Measurements from ENCODE around the gene POLK.
"Not testable (repeated sequence)": the region's sequence is repeated elsewhere in the genome, so short reads cannot be mapped to it uniquely, and the experiment has no call there.

DNA sequence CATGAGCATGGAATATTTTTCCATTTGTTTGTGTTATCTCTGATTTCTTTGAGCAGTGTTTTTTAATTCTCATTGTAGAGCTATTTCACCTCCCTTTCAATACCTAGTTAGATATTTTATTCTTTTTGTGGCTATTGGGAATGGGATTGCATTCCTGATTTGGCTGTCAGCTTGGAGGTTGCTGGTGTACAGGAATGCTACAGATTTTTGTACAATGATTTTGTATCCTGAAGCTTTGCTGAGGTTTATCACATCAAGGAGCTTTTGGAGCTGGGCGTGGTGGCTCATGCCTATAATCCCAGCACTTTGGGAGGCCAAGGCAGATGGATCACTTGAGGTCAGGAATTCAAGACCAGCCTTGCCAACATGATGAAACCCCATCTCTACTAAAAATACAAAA is 22.0 kb downstream of the POLK start:
- TF ChIP-seq, protein P1, sequence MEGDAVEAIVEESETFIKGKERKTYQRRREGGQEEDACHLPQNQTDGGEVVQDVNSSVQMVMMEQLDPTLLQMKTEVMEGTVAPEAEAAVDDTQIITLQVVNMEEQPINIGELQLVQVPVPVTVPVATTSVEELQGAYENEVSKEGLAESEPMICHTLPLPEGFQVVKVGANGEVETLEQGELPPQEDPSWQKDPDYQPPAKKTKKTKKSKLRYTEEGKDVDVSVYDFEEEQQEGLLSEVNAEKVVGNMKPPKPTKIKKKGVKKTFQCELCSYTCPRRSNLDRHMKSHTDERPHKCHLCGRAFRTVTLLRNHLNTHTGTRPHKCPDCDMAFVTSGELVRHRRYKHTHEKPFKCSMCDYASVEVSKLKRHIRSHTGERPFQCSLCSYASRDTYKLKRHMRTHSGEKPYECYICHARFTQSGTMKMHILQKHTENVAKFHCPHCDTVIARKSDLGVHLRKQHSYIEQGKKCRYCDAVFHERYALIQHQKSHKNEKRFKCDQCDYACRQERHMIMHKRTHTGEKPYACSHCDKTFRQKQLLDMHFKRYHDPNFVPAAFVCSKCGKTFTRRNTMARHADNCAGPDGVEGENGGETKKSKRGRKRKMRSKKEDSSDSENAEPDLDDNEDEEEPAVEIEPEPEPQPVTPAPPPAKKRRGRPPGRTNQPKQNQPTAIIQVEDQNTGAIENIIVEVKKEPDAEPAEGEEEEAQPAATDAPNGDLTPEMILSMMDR (conservative IDR thresholded peaks at IDR 0.05; ENCODE audit: low read depth, low read length): not testable (repeated sequence)
- TF ChIP-seq POLR2A (IDR thresholded peaks at IDR 0.05; ENCODE audit: low read depth, low read length); FOS (IDR thresholded peaks at IDR 0.05; ENCODE audit: low read depth, low read length); MAFK (IDR thresholded peaks at IDR 0.05; ENCODE audit: low read depth, low read length); RAD21 (IDR thresholded peaks at IDR 0.05; ENCODE audit: low read length); SMC3 (IDR thresholded peaks at IDR 0.05; ENCODE audit: low read depth, low read length); MAZ (IDR thresholded peaks at IDR 0.05; ENCODE audit: borderline replicate concordance, low read depth, low read length); MXI1 (IDR thresholded peaks at IDR 0.05; ENCODE audit: borderline replicate concordance, low read depth, low read length); BHLHE40 (IDR thresholded peaks at IDR 0.05; ENCODE audit: low read depth, low read length); CEBPB (IDR thresholded peaks at IDR 0.05; ENCODE audit: low read depth, low read length); RFX5 (IDR thresholded peaks at IDR 0.05; ENCODE audit: low read depth, low read length); NFE2L2 (IDR thresholded peaks at IDR 0.05; ENCODE audit: low read depth, low read length): not testable (repeated sequence)
- TF ChIP-seq, protein P2, sequence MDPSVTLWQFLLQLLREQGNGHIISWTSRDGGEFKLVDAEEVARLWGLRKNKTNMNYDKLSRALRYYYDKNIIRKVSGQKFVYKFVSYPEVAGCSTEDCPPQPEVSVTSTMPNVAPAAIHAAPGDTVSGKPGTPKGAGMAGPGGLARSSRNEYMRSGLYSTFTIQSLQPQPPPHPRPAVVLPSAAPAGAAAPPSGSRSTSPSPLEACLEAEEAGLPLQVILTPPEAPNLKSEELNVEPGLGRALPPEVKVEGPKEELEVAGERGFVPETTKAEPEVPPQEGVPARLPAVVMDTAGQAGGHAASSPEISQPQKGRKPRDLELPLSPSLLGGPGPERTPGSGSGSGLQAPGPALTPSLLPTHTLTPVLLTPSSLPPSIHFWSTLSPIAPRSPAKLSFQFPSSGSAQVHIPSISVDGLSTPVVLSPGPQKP (IDR thresholded peaks at IDR 0.05; ENCODE audit: borderline replicate concordance, low read depth, low read length): not testable (repeated sequence)
